ENCODE data around the gene NAIF1. TPM values are rescaled to one million over a fixed set of nuclear protein-coding genes. Genes with fewer than 3 reads are reported as not detected.

NAIF1 gene
- total RNA-seq, 4 donors from 2014 or later: 3.8 to 27.4 (median 10.6) TPM

DNA sequence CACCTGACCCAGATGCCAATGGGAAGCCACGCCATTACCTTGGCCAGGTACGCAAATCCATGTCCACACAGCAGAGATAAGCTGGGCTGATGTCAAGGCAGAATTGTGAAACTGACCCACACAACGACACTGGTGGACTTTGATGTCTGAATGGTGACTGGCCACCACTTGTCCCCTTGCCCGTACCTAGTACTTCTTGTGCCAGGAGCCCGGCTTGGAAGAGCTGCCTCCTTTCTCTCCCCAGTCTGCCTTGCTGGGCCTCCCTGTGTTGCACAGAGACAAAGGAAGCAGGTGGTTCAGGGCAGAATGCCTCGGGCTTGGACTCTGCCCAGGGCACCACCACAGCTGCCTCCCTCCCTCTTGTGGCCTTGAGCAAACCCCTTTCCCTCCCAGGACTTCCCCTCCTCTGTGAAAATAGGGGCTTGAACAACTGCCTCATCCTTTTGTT lies 37.1 kb upstream of the NAIF1 start:
- Histone ChIP-seq H3K27ac (peak overlapping the region; percentile 69 to 71), H3K4me1 (peaks cover 24 to 34% of the 10 kb centered on the region in 2 donors)

GRCh38 chr9:128103589-128103962 lies 36.5 kb upstream of the NAIF1 start:
- H3K4me1 ChIP-seq: peaks cover 24 to 36% of the 10 kb centered on the region in 2 donors
- intact Hi-C loops (cut with DNase I; ENCODE audit: low total_unique reads): no loop called here

More for the DNA sequence above, 37.1 kb upstream of the NAIF1 start:
- intact Hi-C loops (cut with DNase I; ENCODE audit: low total_unique reads): no loop called here
- no peaks in the 10 kb centered on the region for H3K36me3 ChIP-seq
- no peaks in the 10 kb centered on the region for H3K9me3 ChIP-seq
- no peak for DNase-seq
- no peak overlapping the region for H3K4me3 ChIP-seq
- no peaks in the 10 kb centered on the region for H3K27me3 ChIP-seq
- no peak for TF ChIP-seq POLR2A (IDR thresholded peaks at IDR 0.05)
- no peak for TF ChIP-seq CTCF (IDR thresholded peaks at IDR 0.05)

GRCh38 chr9:128102861-128103588 lies 35.9 kb upstream of the NAIF1 start:
- no peak for TF ChIP-seq CTCF (IDR thresholded peaks at IDR 0.05)
- no peak for TF ChIP-seq POLR2A (IDR thresholded peaks at IDR 0.05)
- Histone ChIP-seq H3K27ac (peak overlapping the region; percentile 69 to 71), H3K27me3 (no peaks in the 10 kb centered on the region), H3K9me3 (no peaks in the 10 kb centered on the region), H3K4me3 (no peak overlapping the region), H3K36me3 (no peaks in the 10 kb centered on the region), H3K4me1 (peaks cover 24 to 36% of the 10 kb centered on the region in 2 donors)
- peak; percentile 66 for DNase-seq
- intact Hi-C loops (cut with DNase I; ENCODE audit: low total_unique reads): no loop called here

More at GRCh38 chr9:128103589-128103962, 36.5 kb upstream of the NAIF1 start:
- Histone ChIP-seq H3K36me3 (no peaks in the 10 kb centered on the region), H3K27ac (peak overlapping the region; percentile 69 to 71), H3K9me3 (no peaks in the 10 kb centered on the region), H3K4me3 (no peak overlapping the region), H3K27me3 (no peaks in the 10 kb centered on the region)
- DNase-seq: no peak
- TF ChIP-seq CTCF (IDR thresholded peaks at IDR 0.05) (peak in 1 of 4 experiments; percentile 27), POLR2A (IDR thresholded peaks at IDR 0.05) (no peak)

- TF ChIP-seq CTCF (IDR thresholded peaks at IDR 0.05) (no peak), POLR2A (IDR thresholded peaks at IDR 0.05) (no peak)
- H3K27ac ChIP-seq: peak overlapping the region; percentile 91 to 95
- H3K4me3 ChIP-seq: no peak overlapping the region
- H3K36me3 ChIP-seq: no peaks in the 10 kb centered on the region
- DNase-seq: no peak
- no peaks in the 10 kb centered on the region for H3K9me3 ChIP-seq
- H3K27me3 ChIP-seq: no peaks in the 10 kb centered on the region
- intact Hi-C loops (cut with DNase I; ENCODE audit: low total_unique reads): no loop called here
- H3K4me1 ChIP-seq: peaks cover 24 to 43% of the 10 kb centered on the region in 2 donors
Observed at GRCh38 chr9:128102196-128102595, 35.1 kb upstream of the NAIF1 start.

GRCh38 chr9:128101690-128102089 lies 34.6 kb upstream of the NAIF1 start:
- intact Hi-C loops (cut with DNase I; ENCODE audit: low total_unique reads): no loop called here
- H3K4me3 ChIP-seq: no peak overlapping the region
- peak overlapping the region; percentile 91 to 95 for H3K27ac ChIP-seq
- TF ChIP-seq CTCF (IDR thresholded peaks at IDR 0.05): no peak
- no peak for TF ChIP-seq POLR2A (IDR thresholded peaks at IDR 0.05)
- no peaks in the 10 kb centered on the region for H3K9me3 ChIP-seq
- no peaks in the 10 kb centered on the region for H3K27me3 ChIP-seq
- peaks cover 24 to 48% of the 10 kb centered on the region in 2 donors for H3K4me1 ChIP-seq
- H3K36me3 ChIP-seq: no peaks in the 10 kb centered on the region
- no peak for DNase-seq
